ENCODE results near the gene DIPK1A.
A peak's percentile ranks its signal among the peaks of the same experiment; 100 is the strongest.

Gene DIPK1A

DNA sequence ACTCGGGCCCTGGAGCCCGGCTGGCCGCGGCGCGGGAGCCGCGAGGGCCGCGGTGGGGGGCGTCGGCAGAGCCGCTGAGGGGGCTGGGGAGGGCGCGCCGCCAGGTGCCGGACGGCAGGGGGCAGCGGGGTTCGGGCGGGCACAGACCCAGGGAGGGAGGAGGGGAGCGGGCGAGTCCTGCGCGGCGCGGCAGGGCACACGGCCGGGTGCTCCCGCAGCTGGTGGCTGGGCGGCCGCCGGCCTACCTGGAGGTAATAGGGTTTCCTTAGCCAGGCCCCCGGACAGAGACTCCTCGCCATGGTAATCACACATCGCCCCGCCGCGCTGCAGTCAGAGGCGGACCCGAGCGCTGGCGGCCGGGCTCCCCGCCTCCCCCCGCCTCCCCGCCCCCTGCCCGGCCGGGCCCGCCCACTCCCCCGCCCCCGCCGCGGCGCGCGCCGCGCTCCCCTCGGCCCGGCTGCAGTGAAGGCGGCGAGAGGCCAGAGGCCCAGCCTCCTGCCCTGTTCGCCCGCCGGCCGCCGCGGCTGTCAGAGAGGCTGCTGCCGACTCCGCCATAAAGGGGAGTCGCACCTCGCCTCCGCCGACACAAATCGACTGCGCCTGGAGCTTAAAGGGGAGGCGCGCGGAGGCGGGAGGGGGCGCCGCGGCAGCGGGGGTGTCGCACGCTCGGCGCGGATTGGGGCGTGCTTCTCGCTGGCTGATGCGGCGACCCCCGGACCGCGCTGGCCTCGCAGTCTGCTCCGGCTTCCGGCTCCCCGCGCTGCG lies at the start of gene DIPK1A:
DIPK1A (minus strand) TSS at position 332 of the 765 bp plus-strand sequence; CDS start at position 299, 33 bp downstream.
- DNase-seq, result peak; percentile 39 to 84 (median 66)

DNA sequence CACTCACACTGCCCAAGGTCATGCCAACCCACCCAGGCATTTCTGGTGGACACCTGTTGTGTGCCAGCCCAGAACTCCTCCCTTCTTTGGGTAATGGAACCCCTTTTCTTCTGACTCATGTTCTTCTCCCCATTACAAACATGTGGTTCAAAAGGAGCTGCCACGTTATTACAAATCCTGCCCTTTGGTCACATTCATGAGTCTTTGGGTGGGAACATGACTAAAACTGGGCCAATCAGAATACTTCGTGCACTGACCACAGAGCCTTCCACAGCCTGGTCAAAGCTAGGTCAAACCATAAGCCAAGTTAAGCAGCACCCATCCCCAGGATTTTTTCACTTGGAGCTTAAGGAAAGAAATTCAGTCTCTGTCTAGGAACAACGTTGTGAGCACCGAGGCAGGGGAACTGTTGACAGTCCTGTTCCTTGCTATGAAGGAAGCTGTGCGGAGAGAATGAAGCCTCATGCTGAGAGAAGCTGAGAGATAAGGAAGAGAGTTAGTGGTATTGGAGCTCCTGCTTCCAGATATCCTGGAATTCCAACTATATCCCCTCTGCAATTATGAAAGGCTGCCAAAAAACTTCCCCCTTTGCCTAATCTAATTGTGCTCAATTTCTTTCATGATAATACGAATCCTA lies 46.8 kb upstream of the DIPK1A start:
- DNase-seq, result no peak

DNA sequence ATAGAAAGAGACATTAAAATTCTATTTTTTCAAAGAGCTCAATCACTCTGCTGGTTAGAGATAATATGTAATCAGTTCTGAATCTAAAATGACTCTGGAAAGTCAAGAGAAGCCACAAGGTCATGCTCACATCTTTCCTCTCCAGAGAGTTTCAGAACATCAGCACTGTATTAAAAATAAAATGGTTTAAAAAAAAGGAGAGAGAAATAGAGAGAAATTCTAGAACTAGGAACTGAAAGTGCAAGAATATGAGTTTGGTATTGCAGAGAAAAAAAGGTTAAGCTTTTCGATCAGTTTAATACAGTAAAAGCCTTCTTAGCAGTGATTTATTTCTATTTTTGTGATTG lies 44.0 kb upstream of the DIPK1A start:
- DNase-seq, result no peak

DNA sequence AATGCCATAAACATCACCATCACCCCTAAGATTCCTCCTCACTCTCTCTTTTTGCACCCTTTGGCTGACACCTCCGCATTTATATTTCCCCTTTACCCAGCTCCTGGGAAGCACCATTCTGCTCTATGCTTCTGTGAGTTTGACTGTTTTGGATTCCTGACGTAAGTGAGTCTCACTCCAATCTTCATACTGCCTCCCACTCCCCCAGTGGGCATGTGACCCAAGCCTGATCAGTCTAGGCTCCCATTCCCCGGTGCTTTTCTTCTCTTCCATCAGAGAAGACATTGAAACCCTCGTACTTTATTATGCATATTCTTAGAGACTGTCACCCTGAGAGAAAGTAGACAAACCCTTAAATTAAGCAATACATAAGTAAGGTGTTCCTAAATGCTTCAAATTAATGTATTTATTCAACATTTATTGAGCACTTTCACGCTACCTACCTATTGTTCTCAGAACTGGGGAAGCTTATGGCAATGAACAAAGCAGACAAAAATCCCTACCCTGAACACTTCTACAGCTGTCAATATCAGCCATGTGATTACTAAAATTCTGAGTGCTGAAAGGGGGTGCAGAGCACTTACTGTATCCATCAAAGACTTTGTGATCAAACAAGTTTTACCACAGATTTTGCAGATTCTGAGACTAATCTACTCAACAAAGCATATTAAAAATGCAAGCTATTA lies 43.4 kb upstream of the DIPK1A start:
- DNase-seq, result no peak

DNA sequence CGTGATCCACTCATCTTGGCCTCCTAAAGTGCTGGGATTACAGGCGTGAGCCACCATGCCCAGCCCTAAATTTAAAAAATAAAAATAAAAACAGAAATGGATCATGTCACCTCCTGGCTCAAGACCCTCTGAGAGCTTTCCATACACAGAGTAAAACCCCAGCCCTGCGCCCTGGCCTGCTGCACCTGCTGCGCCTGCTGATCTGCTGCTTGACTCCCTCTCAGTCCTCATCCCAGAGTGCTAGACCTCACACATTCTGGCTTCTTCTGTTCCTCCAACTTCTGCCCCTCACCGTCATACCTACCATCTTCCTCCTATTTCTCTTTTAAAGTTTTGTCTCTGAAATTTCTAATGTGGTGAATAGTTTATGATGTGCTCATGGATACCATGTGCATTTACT lies 42.7 kb upstream of the DIPK1A start:
- DNase-seq, result no peak

DNA sequence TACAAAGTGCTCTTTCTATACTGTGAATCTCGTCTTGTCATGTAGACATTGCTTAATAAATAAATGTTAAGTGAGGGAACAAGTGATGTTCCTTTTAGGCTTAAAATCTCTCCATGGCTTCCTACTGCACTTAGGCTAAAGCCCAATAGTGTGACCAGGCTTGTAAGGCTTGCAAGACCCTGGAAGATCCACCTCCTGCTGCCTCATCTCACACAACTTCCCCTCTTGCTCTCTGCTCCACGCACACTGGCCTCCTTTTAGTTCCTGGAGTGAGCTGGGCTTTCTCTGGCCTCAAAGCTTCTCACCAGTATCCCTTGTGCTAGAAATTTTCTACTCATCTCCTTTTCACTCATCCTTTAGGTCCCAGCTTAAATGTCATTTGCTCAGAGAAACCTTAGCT lies 41.5 kb upstream of the DIPK1A start:
- peak; percentile 55 to 64 (median 59) for DNase-seq

DNA sequence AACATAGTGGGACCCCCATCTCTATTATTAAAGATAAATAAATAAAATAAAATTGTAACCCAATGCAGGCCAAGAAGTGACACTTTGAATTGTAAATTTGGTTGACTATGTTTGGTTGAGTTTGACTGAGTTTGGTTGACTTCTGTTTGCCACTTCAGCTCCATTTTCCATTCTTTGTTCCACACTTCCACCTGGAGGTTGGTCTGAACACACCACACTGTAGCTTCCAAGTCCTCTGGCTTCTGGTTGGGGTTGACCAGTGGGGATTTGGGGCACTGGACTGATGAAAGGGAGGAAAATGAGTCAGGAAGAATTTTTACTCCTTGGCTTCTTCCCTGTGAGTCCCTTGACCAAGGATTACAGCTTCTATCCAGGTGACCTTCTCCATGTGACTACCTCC lies 40.6 kb upstream of the DIPK1A start:
- no peak for DNase-seq

DNA sequence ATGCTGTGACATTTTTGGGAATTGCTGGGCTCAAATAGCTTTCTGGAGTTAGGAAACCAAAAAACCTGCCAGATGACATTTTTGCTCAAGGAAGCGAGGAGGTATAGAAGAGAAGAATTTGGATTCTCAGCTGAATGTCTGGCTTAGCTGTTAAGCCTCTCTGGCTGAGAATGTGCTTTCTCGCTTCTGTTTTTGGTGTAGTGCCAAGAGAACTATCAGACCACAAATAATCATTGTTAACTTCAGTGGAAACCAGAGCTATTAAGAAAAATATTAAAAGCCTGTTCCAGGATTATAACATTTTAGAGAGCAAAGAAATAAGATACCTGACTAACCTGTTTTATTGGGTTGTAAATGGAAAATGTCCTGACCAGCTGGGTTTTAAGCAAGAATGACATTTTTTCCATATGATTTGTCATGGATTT lies 39.5 kb upstream of the DIPK1A start:
- no peak for DNase-seq

DNA sequence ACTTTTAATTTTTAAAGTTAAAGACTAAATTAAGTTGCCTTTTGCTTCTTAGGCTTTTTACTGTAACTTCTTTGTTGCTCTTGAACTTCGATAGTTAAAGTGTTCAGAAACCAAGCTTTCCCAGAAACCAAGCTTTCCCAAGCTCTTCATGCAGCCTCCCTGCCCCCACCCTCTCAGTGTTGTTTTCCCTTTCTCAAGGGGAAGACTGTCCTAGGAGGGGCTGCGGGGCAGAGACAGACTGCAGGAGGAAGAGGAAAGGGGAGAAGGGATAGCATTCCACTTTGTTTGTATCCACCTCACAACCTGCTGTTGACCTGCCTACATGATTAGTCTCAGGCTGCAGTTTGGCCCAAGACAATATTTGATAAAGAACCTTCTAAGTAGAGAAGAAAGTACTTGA lies 39.0 kb upstream of the DIPK1A start:
- DNase-seq, result no peak

DNA sequence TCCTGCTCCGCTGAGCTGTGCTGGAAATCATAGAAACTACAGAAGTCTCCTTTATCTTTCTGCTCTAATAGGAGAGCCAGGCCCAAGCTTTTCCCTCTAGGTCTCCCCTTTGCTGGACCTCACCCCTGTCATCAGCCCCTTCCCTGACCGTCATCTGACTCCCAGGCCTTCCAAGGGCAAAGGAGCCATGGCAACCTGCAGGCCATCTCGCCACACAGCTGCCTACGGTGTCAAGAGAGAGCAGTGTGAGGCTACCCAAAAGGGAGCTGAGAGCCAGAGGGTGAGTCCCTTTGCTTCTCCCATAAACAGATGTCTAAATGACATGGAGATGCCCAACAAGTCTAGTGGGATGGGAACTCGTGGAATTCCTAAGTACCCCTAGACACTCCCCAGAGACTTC lies 37.6 kb upstream of the DIPK1A start:
- no peak for DNase-seq

DNA sequence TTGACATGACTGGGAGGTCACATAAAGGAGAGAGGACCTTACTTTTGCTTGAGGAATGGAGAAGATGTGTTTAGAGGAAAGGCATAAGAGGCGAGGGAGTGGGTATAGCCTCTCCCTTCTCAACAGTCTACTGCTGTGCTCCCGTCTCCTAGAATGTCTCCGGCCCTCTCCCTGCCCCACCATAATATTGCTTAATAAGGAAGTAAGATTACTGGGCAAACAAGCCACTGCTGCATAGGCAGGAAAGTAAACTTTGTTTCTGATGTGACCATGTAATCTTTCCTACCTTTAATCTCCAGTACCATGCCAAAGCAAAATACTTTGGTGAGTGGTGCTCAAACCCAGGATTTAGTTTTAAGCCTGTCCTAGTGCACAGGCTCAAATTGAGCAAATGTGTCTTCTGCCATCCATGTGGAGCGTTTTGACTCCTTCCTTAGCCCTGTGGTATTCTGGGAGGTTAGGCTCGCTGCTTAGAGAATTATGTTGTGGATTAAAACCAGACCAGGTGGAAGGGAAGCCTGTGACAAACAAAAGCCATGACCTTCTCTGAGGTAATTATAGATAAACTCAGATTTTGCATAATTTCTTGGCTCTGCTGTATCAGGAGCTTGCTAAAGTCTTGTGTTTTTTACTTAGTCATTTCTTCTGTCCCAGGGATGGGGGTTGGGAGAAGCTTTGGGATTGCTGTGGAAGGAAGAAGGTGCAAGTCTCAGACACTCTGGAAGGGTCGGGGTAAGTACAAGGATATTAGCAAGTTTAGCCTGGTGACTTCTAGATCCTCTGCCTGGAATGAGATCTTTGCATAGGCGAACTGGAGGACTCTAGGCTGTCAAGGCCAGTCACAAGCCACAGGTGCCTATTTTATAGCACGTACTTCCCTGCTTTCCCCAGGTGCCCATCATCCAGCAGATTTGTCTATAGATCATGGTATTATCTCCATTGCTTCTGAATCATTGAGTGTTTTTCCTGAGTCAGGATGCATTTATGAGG lies 34.5 kb upstream of the DIPK1A start:
- DNase-seq, result no peak

DNA sequence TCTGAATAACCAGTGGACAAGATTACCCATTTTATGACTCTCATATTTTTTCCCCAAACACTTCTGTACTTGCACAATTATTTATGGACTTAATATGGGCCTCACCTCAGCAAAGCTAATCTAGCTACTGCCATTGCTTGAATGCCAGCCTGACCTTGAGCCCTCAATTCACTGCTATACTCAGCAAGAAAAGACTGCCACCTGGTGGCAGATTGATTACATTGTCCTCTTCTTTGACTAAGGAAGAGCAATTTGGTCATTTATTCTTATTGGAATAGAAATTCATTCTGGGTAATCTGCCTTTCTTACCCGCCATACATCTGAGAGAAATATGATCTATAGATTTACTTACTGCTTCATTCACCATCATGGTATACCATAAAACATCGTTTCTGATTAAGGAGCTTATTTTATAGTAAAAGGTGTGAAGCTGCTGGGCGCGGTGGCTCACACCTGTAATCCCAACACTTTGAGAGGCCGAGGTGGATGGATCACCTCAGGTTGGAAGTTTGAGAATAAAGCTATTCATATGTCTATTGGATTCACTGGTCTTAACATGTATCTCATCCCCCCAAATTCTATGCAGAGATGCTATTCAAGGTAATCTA lies 32.9 kb upstream of the DIPK1A start:
- peak; percentile 92 to 96 (median 95) for DNase-seq

DNA sequence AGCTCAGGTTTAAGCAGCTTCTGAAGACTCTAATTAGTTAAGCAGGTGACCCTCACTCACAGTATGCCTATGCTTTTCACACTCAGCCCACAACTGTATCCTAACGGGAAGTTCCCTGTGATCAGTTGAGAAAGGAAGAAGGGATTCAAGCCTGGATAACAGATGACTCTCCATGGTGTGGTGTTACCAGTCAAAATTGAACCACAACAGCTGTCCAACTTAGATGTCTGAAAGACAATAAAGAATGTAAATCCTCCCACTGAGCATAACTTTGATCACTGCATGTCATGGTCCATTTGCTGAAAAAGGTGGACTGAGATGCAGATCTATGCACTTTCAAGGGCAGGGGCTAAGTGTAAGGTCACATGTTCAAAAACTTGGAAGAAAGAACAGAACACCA lies 32.3 kb upstream of the DIPK1A start:
- no peak for DNase-seq

DNA sequence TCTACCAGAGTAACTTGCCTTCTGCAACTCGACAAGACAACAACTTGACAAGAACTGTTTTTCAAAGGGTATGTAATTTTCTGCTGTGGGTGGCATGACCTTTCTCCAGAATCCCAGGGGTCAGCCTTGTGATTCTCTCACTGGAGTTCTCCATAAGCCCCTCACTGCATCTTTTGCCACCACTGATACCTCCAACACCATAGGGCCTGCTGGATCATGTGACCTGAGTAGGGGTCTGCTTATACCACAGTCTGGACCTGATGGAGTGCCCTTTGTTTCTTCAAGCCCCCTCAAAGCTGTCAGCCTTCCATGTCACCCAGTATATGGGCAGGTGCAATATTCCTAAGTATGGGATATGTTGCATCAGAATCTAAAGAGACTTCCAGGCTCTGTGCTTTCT lies 31.6 kb upstream of the DIPK1A start:
- DNase-seq, result no peak

DNA sequence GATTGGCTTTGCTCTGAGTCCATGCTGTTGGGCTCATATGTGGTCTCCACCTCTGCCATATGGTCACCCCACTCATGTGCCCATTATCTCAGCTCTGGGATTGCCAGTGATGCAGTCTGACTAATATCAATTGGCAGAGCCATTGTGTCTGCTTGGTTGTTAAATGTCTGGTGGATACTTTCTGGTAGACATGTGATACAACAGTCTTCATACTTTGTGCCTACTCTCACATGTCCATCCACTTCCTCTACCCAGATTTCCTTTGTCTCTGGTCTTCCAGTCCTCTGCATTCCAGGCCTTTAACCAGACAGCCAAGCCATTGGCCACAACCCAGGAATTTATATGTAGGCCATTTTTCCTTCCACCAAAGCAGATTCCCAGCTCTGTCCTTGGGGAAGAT lies 30.8 kb upstream of the DIPK1A start:
- DNase-seq, result peak in 2 of 3 donors; percentile 30 to 60

DNA sequence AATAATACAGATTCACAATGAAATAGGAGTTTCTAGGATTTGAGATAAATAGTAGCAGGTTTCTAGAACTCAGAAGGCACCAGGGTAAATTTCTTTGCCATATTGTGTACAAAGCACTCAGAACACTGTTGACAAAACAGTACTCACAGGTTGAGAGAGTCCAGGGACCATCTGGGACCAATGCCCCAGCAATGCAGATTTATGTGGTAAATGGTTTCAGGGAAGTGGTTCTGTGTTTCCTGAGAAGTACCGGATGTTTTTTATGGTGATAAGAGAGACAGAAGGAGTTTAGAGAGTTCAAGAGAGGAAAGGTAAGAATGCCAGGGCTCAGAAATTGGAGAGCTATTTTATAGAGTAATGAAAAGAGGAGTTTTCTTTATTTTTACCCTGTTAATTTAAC lies 29.6 kb upstream of the DIPK1A start:
- no peak for DNase-seq

DNA sequence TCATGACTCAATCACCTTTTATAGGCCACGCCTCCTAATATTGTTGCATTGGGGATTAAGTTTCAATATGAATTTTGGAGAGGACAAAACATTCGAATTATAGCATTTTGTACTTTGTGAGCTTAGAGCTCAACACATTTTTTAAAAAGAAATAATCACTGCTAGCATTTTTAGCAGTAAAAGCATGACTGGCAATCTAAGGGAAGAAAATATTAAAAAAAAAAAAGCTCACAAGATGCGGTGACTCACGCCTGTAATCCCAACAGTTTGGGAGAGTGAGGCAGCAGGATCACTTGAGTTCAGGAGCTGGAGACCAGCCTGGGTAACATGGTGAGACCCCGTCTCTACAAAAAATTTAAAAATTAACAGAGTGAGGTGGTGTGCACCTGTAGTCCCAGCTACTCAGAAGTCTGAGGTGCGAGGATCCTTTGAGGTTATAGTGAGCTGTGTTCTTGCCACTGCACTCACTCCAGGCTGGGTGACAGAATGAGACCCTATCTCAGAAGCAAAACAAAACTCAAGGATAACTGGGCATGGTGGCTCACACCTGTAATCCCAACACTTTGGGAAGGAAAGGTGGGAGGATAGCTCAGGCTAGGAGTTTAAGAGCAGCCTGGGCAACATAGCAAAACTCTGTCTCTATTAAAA lies 28.8 kb upstream of the DIPK1A start:
- DNase-seq, result peak; percentile 36 to 60 (median 52)

DNA sequence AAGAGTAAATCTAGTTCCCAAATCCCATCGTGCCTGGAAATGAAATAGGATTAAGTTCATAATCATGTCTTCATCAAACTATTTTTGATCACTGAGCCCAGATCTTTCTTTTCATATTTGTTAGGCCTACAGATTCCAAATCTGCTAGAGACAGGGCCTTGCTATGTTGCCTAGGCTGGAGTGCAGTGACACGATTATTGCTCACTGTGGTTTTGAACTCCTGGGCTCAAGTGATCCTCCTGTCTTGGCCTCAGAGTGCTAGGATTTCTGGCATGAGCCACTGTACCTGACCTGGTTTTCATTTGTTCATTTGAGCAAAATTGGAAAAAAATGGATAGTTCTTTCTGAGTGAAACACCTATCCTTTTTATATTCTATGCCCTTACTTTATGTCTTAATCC lies 28.0 kb upstream of the DIPK1A start:
- no peak for DNase-seq

DNA sequence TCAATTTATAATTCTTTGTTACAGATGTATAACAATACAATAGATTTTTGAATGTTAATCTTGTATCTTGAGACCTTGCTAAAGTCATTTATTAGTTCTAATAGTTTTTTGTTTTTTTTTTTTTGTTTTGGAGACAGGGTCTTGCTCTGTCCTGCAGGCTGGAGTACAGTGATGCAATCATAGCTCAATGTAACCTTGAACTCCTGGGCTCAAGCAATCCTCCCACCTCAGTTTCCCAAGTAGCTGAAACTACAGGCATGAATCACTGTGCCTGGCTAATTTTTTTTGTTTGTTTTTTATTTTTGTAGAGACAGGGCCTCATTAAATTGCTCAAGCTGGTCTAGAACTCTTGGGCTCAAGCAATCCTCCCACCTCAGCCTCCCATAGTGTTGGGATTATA lies 26.2 kb upstream of the DIPK1A start:
- no peak for DNase-seq

DNA sequence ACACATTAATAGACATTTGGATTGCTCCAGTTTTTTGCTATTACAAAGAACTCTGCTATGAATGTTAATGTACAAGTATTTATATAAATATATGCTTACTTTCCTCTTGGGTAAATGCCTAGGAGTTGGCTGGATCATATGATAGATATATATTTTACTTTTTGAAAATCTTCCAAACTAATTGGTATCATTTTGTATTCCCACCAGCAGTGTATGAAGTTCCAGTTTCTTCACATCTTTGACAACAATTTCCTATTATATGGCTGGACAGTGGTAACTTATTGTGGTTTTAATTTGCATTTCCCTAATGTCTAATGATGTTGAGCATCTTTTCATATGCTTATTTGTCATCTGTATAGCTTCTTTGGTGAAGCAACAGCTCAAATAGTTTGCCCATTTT lies 23.8 kb upstream of the DIPK1A start:
- no peak for DNase-seq

DNA sequence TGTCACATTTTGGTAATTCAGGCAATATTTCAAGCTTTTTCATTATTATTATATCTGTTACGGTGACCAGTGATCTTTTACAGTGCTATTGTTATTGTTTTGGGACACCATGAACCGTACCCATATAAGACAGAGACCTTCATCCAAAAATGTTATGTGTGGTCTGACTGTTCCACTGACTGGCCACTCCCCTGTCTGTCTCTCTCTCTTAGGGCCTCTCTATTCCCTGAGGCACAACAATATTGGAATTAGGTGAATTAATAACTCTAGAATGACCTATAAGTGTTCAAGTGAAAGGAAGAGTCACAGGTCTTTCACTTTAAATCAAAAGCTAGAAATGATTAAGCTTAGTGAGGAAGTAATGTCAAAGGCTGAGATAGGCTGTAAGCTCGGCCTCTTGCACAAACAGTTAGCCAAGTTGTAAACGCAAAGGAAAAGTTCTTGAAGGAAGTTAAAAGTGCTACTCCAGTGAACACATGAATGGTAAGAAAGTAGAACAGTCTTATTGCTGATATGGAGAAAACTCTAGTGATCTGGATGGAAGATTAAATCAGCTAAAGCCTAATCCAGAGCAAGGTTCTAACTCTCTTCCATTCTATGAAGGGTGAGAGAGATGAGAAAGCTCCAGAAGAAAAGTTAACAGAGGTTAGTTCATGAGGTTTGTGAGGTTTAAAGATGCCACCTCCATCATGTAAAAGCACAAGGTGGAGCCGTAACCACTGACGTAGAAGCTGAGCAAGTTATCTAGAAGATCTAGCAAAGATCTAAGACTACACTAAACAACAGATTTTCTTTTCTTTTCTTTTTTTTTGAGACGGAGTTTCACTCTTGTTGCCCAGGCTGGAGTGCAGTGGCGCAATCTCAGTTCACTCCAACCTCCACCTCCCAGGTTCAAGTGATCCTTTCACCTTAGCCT lies 19.7 kb upstream of the DIPK1A start:
- peak; percentile 46 to 66 (median 64) for DNase-seq
